ENCODE results near the gene FFAR3.
A peak's percentile ranks its signal among the peaks of the same experiment; 100 is the strongest.

Gene FFAR3

GRCh38 chr19:35330475-35330874 is 27.8 kb upstream of the FFAR3 start:
- no peak for DNase-seq (ENCODE audit: low read depth in 1 of 2, low spot score in 1 of 2)

- DNase-seq (ENCODE audit: low read depth in 1 of 2, low spot score in 1 of 2): no peak
These were observed 26.6 kb upstream of the FFAR3 start for GRCh38 chr19:35331551-35332214.

- DNase-seq (ENCODE audit: low read depth in 1 of 2, low spot score in 1 of 2): peak in 1 of 2 donors; percentile 18
These were observed 25.4 kb upstream of the FFAR3 start for GRCh38 chr19:35332817-35333216.

DNA sequence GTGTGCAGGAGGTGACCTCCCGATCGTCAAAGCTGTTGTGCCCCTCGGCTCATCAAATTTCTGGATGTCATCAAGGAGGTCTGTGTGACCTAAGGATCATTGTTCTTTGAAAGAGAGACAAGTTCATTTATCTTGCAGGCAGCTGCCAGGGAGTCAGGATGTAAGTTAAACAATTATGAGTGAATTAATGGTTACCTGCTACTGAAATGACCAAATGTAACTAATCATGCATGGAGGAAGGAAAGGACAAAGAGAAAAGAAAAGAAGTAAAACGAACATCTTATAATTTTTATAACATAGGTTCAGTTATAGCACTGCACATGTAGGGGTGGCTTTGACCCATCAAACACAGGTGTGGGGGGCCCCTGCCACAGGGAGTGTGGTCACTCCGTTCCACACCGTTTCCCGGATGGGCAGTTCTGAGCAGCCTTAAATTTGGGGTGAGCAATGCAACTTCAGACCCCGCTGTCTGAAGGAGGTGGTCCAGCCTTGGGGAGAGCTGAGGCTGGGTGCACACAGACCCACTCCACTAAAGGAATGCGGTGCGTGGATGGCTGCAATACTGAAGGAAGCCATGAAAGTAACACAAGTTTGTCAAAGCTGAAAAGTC is 24.0 kb upstream of the FFAR3 start:
- no peak for DNase-seq (ENCODE audit: low read depth in 1 of 2, low spot score in 1 of 2)

GRCh38 chr19:35336166-35336955 is 21.9 kb upstream of the FFAR3 start:
- no peak for DNase-seq (ENCODE audit: low read depth in 1 of 2, low spot score in 1 of 2)

GRCh38 chr19:35337097-35337983 is 20.9 kb upstream of the FFAR3 start:
- no peak for DNase-seq (ENCODE audit: low read depth in 1 of 2, low spot score in 1 of 2)

DNA sequence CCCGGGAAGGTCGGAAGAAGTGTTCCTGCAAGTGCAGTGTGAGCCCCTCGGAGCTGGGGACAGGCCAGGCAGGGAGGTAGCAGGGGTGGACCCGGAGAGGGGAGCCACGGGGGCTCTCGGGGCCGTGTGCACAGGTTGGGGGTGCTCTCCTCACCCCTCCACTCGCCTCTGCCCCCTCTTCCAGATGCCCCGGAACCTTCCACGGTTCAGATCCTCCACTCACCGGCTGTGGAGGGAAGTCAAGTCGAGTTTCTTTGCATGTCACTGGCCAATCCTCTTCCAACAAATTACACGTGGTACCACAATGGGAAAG is 20.3 kb upstream of the FFAR3 start:
- DNase-seq (ENCODE audit: low read depth in 1 of 2, low spot score in 1 of 2): no peak

GRCh38 chr19:35340431-35340830 is 17.8 kb upstream of the FFAR3 start:
- DNase-seq (ENCODE audit: low read depth in 1 of 2, low spot score in 1 of 2): no peak

DNA sequence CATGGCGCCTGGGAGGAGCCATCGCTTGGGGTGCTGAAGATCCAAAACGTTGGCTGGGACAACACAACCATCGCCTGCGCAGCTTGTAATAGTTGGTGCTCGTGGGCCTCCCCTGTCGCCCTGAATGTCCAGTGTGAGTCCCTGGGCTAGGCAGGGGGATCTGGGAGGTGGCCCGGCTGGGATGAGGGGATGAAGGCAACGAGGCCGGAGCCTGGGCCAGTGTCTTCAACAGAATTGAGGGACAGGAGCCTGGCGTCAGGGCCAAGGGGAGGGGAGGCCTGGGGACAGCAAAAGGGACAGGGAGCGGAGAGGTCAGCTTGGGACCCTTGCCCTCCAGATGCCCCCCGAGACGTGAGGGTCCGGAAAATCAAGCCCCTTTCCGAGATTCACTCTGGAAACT is 17.3 kb upstream of the FFAR3 start:
- no peak for DNase-seq (ENCODE audit: low read depth in 1 of 2, low spot score in 1 of 2)

DNA sequence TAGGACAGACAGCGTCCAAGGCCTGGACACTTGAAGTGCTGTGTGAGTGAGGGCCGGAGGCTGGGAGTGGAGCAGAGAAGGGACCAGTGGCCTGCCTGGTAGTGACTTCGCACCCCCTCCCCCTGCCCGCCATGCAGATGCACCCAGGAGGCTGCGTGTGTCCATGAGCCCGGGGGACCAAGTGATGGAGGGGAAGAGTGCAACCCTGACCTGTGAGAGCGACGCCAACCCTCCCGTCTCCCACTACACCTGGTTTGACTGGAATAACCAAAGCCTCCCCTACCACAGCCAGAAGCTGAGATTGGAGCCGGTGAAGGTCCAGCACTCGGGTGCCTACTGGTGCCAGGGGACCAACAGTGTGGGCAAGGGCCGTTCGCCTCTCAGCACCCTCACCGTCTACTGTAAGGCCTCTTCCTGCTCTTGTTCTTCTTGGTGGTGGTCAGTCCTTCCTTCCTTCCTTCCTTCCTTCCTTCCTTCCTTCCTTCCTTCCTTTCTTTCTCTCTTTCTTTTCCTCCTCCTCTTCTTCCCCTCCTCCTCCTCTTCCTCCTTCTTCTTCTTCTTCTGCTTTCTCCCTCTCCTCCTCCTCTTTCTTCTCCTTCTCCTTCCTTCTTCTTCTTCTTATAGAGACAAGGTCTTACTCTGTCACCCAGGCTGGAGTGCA is 16.6 kb upstream of the FFAR3 start:
- no peak for DNase-seq (ENCODE audit: low read depth in 1 of 2, low spot score in 1 of 2)

DNA sequence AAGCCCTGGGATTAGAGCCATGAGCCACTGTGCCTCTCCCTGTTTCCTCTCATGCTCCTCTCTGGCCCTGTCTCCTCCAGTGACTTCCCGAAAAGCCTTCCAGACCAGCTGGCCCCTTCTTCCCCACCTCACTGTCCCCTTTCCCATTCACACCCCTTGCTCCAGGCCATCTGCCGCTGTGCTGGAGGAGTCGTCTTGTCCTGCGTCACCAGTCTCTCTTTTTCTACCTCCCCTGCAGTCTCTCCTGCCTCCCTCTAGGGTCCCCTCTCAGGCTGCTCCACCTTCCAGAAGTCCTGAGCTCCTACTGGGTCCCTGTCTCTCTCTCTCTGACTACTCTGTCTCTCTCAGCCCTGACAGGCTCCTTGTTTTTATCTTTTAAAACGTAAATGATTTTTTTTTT is 15.8 kb upstream of the FFAR3 start:
- DNase-seq (ENCODE audit: low read depth in 1 of 2, low spot score in 1 of 2): no peak

DNA sequence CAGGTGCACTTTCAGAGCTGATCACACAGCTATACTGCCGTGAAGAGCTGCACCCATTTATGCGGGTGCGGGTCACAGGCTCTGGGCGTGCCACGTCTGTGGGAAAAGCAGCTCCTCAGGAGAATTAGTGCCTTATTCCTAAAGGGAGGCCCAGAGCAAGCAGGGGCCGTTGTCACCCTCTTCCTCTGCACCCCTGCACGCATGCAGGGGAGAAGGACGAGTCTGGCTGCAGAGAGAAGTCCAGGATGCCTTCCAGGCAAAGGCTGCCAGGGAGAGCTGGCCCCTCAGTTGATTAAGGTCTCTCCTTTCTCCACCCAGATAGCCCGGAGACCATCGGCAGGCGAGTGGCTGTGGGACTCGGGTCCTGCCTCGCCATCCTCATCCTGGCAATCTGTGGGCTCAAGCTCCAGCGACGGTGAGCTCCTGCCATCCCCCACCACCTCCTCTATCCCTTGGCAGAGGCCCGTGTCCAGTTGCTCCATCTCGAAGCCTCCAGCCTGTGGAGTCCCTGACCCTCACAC is 13.7 kb upstream of the FFAR3 start:
- no peak for DNase-seq (ENCODE audit: low read depth in 1 of 2, low spot score in 1 of 2)

DNA sequence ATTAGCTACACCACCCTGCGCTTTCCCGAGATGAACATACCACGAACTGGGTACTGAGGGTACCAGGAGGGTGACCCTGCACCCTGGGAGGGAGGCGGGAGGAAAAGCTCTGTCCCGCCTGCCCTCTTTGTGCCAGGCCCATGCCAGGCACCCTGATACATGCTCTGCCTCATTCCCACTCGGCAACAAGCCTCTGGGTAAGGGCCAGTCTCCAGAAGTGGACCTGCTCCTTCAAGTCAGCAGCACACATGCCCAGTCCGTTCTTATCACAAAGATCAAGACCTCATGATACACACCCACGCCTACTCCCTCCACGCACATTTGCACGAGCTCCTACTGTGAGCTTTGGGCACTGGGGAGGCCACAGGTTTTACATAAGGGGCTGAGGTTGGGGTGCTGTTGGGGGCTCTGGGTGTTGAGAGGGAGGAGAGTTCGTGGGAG is 12.6 kb upstream of the FFAR3 start:
- no peak for DNase-seq (ENCODE audit: low read depth in 1 of 2, low spot score in 1 of 2)

DNA sequence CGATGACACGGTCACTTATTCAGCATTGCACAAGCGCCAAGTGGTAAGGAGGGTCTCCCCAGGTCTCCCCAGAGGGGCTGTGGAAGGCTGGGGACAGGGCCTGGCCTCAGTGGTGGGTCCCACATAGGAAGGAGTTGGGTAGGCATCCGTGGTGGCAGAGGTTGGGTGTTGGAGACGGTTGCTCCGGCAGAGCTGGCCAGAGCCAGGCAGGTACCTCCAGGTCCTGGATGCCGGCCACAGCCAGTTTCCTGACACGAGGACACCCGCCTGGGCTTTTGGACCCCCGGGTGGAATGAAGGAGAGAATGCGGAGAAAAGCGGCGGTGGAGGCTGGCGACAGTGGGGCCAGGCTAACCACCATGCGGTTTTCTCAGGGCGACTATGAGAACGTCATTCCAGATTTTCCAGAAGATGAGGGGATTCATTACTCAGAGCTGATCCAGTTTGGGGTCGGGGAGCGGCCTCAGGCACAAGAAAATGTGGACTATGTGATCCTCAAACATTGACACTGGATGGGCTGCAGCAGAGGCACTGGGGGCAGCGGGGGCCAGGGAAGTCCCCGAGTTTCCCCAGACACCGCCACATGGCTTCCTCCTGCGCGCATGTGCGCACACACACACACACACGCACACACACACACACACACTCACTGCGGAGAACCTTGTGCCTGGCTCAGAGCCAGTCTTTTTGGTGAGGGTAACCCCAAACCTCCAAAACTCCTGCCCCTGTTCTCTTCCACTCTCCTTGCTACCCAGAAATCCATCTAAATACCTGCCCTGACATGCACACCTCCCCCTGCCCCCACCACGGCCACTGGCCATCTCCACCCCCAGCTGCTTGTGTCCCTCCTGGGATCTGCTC is 11.8 kb upstream of the FFAR3 start:
- peak; percentile 48 to 54 for DNase-seq (ENCODE audit: low read depth in 1 of 2, low spot score in 1 of 2)

GRCh38 chr19:35347171-35347929 is 10.9 kb upstream of the FFAR3 start, which contains the start of gene FFAR1:
TSS of gene FFAR1 (plus strand) at chr19:35347902. CDS start at chr19:35351552, 3,650 bp downstream.
- peak in 1 of 2 donors; percentile 22 for DNase-seq (ENCODE audit: low read depth in 1 of 2, low spot score in 1 of 2)

DNA sequence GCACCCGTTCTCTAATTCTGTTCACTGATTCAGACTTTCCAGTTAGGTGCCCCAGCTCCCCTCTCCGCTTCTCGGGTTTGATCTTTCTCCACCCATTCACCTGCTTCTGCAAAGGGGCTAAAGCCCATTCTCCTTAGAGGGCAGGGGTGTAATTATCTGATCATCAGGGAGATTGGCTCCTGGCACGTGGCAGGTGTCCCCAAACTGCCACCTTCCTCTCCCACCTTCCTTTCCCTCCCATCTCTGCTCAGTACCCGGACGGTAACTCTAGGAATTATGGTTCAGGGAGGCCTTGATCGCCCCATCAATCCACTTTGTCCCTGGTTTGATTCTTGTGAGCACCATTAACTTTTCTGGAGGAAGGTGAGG is 10.3 kb upstream of the FFAR3 start:
- no peak for DNase-seq (ENCODE audit: low read depth in 1 of 2, low spot score in 1 of 2)

DNA sequence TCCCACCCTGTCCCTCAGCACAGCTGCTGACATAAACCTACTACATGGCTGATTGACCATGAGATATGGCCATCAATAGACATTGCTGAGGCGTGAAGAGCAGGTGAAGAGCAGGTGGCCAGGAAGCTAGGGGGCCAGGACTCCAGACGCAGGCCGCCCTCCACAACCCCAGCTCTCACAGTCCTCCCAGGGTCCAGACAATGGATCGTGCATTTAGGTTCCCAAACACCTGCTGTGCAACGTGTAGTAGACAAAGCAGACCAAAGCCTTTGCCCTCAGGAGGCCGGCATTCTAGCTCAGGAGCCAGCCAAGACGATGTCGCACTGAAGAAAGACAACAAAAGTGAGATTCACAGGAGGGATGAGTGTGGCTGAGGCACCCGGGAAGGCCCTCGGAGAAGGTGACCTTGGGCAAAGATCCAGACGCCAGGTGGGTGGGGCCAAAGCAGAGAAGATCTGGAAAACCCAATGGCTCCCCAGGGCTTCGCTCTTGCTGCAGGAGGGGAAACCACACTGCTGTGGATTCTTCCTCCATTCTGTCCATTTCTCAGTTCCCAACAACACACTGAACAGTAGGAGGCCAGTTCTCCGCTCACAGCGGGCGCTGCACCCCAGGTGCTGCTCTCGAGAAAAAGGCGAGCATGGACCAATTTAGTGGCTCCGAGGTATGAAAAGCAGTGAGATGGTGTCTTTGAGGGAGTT is 9.2 kb upstream of the FFAR3 start:
- DNase-seq (ENCODE audit: low read depth in 1 of 2, low spot score in 1 of 2): no peak

Data from stimulated activated CD4-positive, alpha-beta T cell treated with anti-CD3 and anti-CD28 coated beads, Interleukin-15, amount 100 ng/mL, for 1 hour (primary cell).